Measurements from ENCODE around the gene ANXA2R. TPM values are rescaled to one million over a fixed set of nuclear protein-coding genes. Genes with fewer than 3 reads are reported as not detected.

The ANXA2R gene
- total RNA-seq, 1 experiment from 2014 or later: 3.1 TPM

DNA sequence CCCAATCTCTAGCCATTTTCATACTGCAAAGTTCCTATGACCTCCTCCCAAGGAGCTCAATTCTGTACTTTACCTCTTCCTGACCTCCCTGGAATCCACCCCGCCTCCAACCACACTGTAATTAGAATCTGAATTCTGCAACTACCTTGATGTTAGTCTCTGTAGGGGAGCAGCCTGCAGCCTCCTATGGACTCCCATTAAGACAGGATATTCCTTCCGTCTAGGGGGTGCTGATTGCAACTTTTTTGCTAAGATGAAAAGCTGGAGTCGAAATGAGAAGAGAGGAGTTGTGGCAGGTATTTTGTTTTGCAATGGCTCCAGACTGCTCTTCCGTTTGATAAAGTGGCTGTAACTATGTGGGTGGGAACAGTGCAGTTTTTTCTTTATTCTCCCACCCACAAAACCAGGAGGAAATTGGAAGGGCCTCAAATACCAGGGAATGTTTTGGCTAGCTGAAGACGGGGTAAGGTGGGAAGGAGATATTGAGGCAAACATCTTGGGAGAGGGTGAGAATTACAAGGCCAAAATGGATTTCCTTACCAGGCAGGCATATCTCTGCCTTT is 23.8 kb downstream of the ANXA2R start:
- POLR2A ChIA-PET: no interaction called here
- no peaks in the 10 kb centered on the region for H3K4me1 ChIP-seq
- no peaks in the 10 kb centered on the region for H3K27me3 Mint-ChIP-seq (ENCODE audit: insufficient read depth, unreplicated experiment)
- peaks cover 15% of the 10 kb centered on the region for H3K4me1 Mint-ChIP-seq (ENCODE audit: low read depth, unreplicated experiment)
- BruUV-seq (replicated peaks): no TSS peak
- H3K27me3 ChIP-seq (replicated peaks; ENCODE audit: control insufficient read depth, insufficient read depth, low read length): no peaks in the 10 kb centered on the region
- H3K27ac Mint-ChIP-seq (ENCODE audit: unreplicated experiment): peak overlapping the region; percentile 6
- H3K36me3 ChIP-seq (ENCODE audit: control insufficient read depth, insufficient read depth, low read length): no peaks in the 10 kb centered on the region
- H3K9me3 ChIP-seq: no peaks in the 10 kb centered on the region
- CTCF ChIA-PET: interaction anchor here (1.0 to 2.7 kb wide), 3 partner anchors 25 to 127 kb away, joined by 3 to 14 read pairs (median 3); no protein-coding TSS in a partner anchor
- peaks cover 22% of the 10 kb centered on the region for H3K36me3 Mint-ChIP-seq (ENCODE audit: insufficient read depth, unreplicated experiment)
- peak overlapping the region; percentile 95 for H3K4me3 Mint-ChIP-seq (ENCODE audit: unreplicated experiment)
- no peak overlapping the region for H3K4me3 ChIP-seq (ENCODE audit: low read depth, low read length)
- DNase-seq: no peak
- no peaks in the 10 kb centered on the region for H3K9me3 Mint-ChIP-seq (ENCODE audit: unreplicated experiment)
- TF ChIP-seq, protein P1, sequence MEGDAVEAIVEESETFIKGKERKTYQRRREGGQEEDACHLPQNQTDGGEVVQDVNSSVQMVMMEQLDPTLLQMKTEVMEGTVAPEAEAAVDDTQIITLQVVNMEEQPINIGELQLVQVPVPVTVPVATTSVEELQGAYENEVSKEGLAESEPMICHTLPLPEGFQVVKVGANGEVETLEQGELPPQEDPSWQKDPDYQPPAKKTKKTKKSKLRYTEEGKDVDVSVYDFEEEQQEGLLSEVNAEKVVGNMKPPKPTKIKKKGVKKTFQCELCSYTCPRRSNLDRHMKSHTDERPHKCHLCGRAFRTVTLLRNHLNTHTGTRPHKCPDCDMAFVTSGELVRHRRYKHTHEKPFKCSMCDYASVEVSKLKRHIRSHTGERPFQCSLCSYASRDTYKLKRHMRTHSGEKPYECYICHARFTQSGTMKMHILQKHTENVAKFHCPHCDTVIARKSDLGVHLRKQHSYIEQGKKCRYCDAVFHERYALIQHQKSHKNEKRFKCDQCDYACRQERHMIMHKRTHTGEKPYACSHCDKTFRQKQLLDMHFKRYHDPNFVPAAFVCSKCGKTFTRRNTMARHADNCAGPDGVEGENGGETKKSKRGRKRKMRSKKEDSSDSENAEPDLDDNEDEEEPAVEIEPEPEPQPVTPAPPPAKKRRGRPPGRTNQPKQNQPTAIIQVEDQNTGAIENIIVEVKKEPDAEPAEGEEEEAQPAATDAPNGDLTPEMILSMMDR (IDR thresholded peaks at IDR 0.05; ENCODE audit: insufficient read depth in 1 of 2, low read depth in 1 of 2, low read length in 1 of 2, severe bottlenecking in 1 of 2, unreplicated experiment in 1 of 2): no peak
- intact Hi-C loops (cut with micrococcal nuclease; ENCODE audit: unreplicated experiment): loop anchor here (10.0 kb wide), 1 partner anchor 201 kb away; the partner anchor contains the start of gene SELENOP

DNA sequence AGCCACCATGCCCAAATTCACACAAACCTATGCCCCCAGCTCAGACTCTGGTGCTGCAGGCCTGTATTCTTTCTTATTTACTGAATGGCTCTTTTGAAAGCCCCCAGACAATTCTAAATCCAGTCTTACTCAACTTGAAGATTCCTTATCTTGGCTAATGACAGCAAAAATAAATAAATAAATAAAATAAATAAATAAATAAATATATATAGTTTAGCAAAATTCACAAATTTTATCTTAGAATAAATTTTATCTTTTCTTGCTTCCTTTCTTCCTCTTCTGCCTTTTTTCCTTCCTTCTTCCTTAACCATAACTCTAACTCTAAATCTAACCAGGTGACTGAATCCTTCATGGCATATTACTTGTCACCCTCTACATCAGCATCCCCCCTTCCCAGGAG is 25.6 kb downstream of the ANXA2R start:
- intact Hi-C loops (cut with micrococcal nuclease; ENCODE audit: unreplicated experiment): loop anchor here (10.0 kb wide), 1 partner anchor 200 kb away; the partner anchor contains the start of gene SELENOP
- no peaks in the 10 kb centered on the region for H3K9me3 ChIP-seq
- ChIA-PET POLR2A (no interaction called here), CTCF (no interaction called here)
- no TSS peak for BruUV-seq (replicated peaks)
- H3K27me3 ChIP-seq (replicated peaks; ENCODE audit: control insufficient read depth, insufficient read depth, low read length): no peaks in the 10 kb centered on the region
- H3K4me3 ChIP-seq (ENCODE audit: low read depth, low read length): no peak overlapping the region
- no peak for DNase-seq
- H3K27me3 Mint-ChIP-seq (ENCODE audit: insufficient read depth, unreplicated experiment): peaks cover 3% of the 10 kb centered on the region
- peaks cover 19% of the 10 kb centered on the region for H3K36me3 Mint-ChIP-seq (ENCODE audit: insufficient read depth, unreplicated experiment)
- no peak overlapping the region for H3K4me3 Mint-ChIP-seq (ENCODE audit: unreplicated experiment)
- no peaks in the 10 kb centered on the region for H3K36me3 ChIP-seq (ENCODE audit: control insufficient read depth, insufficient read depth, low read length)
- H3K27ac Mint-ChIP-seq (ENCODE audit: unreplicated experiment): no peak overlapping the region
- no peaks in the 10 kb centered on the region for H3K4me1 ChIP-seq
- TF ChIP-seq, protein P1 (IDR thresholded peaks at IDR 0.05; ENCODE audit: insufficient read depth in 1 of 2, low read depth in 1 of 2, low read length in 1 of 2, severe bottlenecking in 1 of 2, unreplicated experiment in 1 of 2): no peak
- peaks cover 22% of the 10 kb centered on the region for H3K4me1 Mint-ChIP-seq (ENCODE audit: low read depth, unreplicated experiment)
- no peaks in the 10 kb centered on the region for H3K9me3 Mint-ChIP-seq (ENCODE audit: unreplicated experiment)

DNA sequence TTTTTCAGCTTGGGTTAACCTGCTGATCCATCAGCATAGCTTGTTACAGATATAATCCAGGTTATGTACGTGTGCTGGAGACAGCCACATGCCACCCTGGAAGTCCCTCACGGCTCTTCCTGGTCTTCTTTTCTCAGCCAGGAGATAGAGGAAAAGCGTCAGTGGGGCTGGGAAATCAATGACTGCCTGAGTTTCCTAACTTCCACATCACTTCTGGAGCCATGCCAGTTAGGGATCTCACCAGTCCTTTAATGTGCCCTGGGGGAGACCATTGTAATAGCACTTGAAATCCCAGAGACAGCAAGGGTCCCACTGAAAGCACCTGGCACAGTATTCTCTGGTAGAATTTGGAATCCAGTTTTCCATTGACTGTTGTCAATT is 29.2 kb downstream of the ANXA2R start:
- H3K9me3 Mint-ChIP-seq (ENCODE audit: unreplicated experiment): no peaks in the 10 kb centered on the region
- Histone ChIP-seq H3K4me1 (no peaks in the 10 kb centered on the region; the same call in 1 of the 2 replicates), H3K4me3 (ENCODE audit: low read depth, low read length) (no peak overlapping the region), H3K9me3 (no peaks in the 10 kb centered on the region), H3K27me3 (replicated peaks; ENCODE audit: control insufficient read depth, insufficient read depth, low read length) (no peaks in the 10 kb centered on the region), H3K36me3 (ENCODE audit: control insufficient read depth, insufficient read depth, low read length) (no peaks in the 10 kb centered on the region)
- H3K36me3 Mint-ChIP-seq (ENCODE audit: insufficient read depth, unreplicated experiment): peaks cover 18% of the 10 kb centered on the region
- TF ChIP-seq, protein P1 (IDR thresholded peaks at IDR 0.05; ENCODE audit: insufficient read depth in 1 of 2, low read depth in 1 of 2, low read length in 1 of 2, severe bottlenecking in 1 of 2, unreplicated experiment in 1 of 2): peak in 1 of 2 experiments; percentile 35
- no TSS peak for BruUV-seq (replicated peaks)
- ChIA-PET POLR2A (no interaction called here), CTCF (interaction anchor here (0.6 to 1.0 kb wide), 2 partner anchors 99 to 102 kb away, joined by 3 read pairs; no protein-coding TSS in a partner anchor)
- peak overlapping the region; percentile 94 for H3K4me3 Mint-ChIP-seq (ENCODE audit: unreplicated experiment)
- H3K27ac Mint-ChIP-seq (ENCODE audit: unreplicated experiment): peak overlapping the region; percentile 10
- no peak for DNase-seq
- intact Hi-C loops (cut with micrococcal nuclease; ENCODE audit: unreplicated experiment): loop anchor here (1.0 to 10.0 kb wide), 2 partner anchors 29 to 196 kb away; partner anchors contain the start of genes ANXA2R and SELENOP
- H3K27me3 Mint-ChIP-seq (ENCODE audit: insufficient read depth, unreplicated experiment): peaks cover 3% of the 10 kb centered on the region
- H3K4me1 Mint-ChIP-seq (ENCODE audit: low read depth, unreplicated experiment): peaks cover 15% of the 10 kb centered on the region
